Activated CD4-positive, alpha-beta T cell treated with anti-CD3 and anti-CD28 coated beads, Interleukin-2, Interleukin-6, amounts not matched to agents 100 ng/mL and 50 ng/mL, durations not matched to agents 16 hours and 8 hours (primary cell): Measurements from ENCODE around the gene FANK1.
"Not testable (repeated sequence)": the region's sequence is repeated elsewhere in the genome, so short reads cannot be mapped to it uniquely, and the experiment has no call there.

ENCODE experiments used
- DNase-seq: peaks from one replicate; pipeline ENCODE4 v3.0.0-alpha.2; 2020

Gene FANK1

DNA sequence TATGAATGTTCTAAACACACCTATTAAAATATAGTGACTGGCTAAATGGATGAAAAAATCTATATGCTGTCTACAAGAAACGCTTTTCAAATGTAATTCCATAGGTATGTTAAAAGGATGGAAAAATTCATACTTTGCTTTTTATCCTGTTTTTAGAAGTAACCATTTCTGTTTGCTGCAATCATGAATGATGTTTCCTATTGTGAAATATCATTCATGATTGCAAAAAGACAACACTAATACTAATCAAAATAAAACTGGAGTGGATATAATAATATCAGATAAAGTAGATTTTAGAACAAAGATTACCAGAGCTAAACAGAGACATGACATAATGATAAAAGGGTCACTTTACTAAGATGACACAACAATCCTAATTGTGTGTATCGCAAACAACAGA is 138.2 kb downstream of the FANK1 start:
- DNase-seq: no peak

DNA sequence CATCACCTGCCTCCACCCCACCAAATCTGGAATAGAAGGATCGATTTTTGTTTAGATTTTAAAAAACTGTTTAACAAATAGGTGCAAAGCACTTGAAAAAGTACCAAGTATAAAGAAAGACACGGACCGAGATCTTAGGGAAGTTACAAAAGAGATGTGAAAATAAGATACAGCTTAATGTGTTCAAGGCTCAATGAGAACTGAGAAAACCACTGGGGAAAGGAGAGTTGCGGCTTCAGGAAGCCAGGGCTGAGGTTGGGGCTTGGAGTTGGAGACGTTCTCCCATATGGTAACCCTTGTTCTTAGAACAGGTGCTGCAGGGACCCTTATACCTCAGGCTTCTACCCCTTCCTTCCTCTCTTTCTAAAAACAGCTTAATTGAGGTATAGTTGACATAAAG is 140.2 kb downstream of the FANK1 start:
- DNase-seq: no peak

DNA sequence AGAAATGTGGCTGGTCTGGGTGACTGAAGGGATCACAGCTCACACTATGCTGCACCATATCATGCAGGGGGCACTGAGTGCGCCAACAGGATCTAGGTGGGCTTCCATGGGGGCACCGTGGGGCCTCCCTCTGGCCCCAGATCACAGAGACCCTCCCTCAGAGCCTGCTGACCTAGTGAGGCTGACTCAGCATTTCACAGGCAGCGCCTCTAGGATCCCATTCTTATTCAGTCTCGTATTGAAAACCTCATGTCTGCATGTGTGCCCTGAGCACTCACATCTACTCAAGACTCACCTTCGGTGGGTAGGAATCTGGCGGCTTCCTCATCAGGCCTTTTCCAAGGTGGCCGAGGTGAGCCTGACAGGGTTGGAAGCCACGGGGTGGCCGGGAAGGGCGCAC is 141.6 kb downstream of the FANK1 start:
- no peak for DNase-seq

DNA sequence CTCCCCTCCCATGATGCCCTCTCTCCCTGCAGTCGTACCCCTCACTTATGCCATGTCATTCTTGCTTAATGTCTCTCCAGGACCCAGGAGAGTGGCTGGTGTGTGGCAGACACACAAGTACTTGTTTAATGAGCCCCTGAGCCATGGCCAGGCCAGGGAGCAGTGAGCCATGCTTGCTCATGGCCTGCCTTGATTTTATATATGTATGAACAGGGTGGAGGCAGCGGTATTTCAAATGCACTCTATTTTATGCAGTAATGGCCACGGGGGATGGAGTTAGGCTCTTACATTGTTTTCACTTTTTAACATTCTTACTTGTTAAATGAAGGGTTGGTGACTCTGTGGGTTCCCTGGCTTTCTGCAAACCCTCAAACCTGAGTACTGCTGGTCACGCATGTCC is 144.8 kb downstream of the FANK1 start:
- DNase-seq: no peak

DNA sequence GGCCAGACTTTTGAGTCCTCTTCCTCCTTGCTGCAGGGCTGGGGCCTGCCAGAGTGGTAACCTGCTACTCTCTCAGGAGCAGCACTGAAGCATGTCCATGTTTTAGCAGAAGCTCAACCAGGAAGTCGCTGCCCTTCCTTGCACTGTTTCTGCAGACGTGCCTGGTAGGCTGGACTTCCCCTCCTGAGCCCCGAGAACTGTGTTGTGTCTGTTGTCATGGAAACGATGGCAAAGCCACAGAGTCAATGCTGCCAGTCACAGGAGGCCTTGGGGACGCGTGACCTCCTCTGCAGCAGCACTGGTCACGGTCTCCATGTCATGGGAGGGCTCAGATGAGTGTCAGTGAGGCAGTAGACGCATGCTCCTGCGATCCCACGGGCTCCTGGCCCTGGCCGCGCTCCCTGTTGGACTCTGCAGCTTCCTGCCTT is 145.5 kb downstream of the FANK1 start:
- DNase-seq: peak; percentile 83

DNA sequence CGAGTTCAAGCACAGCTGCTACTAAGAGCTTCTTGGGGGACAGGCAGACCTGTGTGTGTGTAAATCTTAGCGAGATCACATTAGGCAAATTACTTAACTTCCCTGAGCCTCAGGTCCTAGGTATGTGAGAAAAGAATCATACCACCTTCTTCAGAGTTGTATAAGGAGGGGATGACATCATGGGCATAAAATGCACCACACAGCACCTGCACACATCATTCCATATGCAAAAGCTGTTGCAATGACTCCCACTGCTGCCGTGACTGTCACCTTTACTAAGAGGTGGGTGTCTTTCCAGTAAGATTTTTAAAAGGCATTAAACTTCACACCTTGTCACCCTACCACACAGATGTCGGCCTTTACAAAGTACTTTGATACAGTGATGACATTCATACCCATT is 146.0 kb downstream of the FANK1 start:
- no peak for DNase-seq

DNA sequence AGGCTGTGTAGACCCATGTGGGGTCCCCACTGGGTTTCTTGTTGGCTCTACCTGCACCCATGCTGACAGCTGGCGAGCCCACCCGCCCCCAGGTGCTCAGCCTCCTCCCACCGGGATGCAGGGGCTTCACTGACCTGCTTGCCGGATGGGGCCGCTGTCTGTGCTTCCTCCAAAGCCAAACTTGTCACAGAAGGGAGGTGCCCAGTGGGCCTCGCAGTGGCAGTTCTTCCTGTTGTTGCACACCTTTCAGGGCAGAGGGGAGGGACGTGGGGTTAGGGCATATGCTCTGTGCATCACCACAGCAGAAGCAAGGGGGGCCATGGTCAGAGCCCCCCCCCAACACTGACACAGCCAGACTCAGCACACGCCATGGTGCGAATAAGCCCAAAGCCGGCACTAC is 146.5 kb downstream of the FANK1 start:
- no peak for DNase-seq

DNA sequence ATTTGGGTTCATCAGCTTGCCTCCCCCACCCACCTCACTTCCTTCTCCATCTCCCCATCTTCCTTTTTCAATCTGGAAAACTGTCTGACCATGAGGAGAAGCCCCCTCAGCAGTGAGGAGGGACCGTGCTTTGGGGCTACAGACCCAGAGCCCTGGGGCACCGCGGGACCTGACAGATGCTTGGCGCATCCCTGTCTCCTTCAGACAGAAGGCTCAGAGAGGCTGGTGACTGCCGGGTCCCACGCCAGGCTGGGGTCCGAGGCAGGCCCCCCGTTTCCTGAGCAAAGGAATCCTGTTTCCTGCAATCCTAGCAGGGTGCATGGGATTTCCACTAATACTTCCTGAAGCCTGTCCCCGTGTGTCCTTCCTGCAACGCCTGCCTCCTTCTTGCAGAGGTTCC is 147.0 kb downstream of the FANK1 start:
- no peak for DNase-seq

DNA sequence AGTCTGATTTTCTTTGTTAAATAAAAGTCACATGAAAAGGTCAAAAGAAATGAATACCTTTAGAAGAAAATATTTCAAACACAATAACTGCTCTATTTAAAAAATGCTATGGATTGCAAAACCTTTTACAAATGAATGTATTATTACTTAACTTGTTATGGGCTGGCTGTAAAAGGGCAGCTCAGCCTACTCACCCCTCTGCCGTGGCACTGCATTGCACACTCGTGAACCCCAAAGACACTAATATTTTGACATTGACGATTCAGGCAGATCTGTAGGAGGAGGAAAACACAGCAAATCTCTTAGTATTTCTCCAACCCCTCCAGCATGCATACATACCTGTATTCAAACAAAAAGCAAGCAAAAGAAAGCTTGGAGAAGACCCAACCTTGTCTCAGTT is 149.5 kb downstream of the FANK1 start:
- no peak for DNase-seq

DNA sequence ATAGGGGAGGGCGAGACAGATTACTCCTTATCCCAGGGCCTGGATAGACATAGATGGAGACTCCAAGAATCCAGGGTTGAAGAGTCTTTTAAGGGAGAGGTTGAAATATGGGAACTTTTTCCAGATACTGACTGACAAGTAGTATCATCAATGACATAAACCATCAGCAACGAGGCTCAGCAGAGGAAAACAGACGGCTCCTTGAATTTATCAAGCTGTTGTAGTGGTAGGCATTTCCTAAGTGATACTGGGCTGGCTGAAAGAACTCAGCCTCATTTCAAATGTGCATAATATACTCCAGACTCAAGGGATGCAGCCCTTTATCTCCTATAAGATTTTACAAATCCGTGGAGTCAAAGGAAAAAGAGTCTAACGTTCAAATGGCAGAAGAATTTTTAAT is 150.5 kb downstream of the FANK1 start:
- no peak for DNase-seq

DNA sequence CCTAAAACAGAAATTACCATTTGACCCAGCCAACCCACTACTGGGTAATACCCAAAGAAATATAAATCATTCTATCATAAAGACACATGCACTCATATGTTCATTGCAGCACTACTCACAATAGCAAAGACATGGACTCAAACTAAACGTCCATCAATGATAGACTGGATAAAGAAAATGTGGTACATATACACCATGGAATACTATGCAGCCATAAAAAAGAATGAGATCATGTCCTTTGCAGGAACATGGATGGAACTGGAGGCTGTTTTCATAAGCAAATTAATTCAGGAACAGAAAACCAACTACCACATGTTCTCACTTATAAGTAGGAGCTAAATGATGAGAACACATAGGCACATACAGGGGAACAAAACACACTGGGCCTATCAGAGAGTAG is 151.4 kb downstream of the FANK1 start:
- DNase-seq: not testable (repeated sequence)

DNA sequence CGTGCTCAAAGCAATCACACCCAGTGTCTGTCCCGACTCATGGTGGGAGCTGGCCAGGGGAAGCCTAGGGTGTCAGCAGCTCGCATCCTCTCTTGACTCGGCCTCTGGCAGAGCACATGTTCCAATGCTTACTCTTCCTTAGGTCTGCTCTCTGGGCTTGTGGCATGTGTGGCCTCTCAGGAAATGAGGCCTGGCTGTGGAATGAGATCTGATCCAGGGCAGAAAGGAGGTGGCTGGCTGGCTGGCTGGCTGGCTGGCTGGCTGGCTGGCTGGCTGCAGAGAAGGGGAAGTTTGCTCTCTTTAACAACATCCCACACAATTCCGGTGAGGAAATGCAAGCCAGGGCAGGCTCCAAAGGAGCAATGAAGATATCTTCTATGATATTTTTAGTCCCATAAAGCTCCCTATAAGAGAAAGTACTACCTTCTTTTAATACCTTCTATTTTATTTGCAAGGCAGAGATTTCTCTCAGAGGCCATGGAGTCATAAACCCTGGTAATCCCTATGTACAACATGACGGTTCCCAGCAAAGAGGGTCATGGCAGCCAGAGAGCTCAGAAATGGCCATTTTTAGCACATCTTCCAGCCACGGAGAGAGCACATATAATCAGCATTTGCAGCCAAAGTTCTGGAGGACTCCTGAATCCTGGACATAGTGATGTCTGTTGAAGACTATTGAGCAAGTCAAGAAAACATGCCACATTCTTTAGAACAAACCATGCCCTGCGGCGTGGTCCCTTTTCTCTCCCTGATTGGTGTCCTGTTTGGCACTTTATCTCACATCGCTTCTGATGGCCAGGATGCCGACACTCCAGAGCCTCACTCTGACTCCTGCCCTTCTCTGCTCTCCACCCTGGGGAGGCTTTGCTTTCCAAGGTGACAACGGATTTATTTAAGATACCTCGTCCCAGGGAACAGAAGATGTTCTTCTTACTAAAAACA is 153.7 kb downstream of the FANK1 start:
- DNase-seq: no peak

DNA sequence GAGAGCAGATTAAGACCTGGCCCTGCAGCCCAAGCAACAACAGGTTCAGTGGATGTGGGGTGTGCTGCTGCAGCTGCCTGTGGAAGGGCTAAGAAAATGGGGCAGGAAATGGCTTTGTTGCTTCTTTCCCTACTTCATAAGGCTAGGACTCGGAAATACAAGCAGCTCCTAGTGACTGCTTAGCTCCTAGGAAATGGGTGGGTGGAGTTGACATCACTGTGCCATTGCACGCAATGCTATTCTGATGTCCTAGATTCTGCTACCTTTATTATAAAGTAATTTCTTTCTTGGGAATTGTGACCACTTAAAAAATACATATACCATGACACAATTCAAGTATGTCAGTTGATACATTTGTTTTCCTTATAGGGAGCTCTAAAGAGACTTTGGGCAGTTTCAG is 155.8 kb downstream of the FANK1 start:
- DNase-seq: no peak

DNA sequence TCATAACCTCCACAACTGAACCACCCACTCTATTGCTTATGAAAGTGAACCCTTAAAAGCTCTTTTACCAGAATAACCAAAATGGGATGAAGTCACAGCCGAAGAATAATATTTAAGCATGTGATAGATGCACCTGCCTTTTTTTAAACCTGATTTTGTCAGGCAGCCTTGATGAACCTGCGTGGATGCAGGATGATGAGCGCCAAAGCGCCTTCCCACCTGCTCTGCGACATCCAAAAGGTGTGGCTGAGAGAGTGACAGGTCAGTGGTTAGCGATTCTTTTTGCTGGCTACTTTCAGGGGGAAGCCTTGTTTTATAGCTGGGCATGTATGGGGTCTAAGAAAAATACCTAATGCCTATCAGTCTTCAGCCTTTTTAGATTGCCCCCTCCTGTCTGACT is 157.8 kb downstream of the FANK1 start:
- no peak for DNase-seq

DNA sequence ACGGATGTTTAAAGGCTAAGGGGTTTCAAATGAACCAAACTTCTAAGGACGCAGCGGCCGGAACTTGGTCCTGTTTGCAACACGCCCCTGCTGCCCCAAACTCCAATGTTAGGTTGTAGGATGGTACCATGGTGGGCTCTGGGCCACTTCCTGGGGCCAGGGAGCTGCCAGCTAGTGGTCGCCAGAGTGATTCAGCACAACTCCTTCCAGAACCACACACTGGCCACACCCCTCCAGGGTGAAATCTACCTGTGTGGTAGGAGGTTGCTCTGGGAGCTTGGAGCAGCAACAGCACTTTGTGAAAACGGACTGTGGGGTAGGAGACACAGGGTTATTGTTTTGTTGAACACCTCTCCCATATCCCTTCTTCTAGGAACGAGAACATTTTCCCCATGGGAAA is 161.1 kb downstream of the FANK1 start:
- DNase-seq: no peak

DNA sequence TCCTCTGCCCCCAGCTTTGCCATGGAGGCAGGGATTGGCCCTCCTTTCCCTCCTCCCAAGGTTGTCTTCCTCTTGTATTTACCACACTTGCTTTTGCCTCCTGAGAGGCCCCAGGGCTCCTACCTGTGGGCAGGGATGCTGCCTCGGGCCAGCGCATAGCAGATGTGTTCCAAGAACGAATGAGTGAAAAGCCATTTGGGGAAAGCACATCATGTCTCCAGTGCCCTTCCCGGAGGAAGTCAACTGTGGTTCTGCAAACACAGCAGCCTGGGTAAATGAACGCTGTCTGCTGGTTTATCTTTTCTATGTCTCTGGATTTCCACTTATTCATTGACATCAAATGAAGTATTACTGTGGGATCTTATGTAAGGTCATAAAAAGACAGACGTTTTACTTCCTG is 161.7 kb downstream of the FANK1 start:
- no peak for DNase-seq

DNA sequence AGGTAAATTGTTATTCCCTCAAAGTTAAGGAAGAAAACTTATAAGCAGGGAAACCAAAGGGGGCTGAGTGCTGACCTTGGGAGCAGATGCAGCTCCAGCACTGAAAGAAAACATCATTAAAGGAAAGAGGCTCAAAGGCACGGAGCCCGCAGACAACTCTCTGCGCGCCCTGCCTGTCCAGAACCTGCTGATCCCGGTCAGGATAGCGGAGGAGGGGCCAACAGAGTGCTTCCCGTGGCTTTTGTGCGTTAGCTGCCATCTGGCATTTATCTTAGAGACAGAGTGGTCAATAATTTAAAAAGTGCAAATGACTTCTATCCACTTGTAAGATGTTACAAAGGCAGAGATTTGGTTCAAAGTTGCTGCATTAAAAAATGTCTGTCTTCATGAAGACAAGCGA is 162.1 kb downstream of the FANK1 start:
- DNase-seq: no peak
